Measurements from ENCODE around the gene ABHD8.

DNA sequence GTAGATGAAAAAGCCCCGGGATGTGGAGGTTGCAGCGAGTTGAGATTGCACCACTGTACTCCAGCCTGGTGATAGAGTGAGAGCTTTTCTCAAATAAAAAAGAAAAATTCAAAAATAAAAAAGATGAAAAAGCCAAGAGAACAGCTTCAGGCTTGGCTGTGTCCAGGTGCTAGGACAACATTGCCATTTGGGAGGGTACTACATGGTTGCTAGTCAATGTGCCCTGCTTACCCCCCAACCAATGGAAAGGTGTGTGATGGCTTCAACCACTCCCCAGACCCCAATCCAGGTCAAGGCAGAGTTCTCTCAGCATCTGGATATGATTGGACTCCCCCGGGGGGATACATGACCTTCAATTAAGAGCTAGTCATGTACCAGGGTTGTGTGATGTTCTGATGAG lies 23.8 kb downstream of the ABHD8 start:
- TF ChIP-seq, protein P1, sequence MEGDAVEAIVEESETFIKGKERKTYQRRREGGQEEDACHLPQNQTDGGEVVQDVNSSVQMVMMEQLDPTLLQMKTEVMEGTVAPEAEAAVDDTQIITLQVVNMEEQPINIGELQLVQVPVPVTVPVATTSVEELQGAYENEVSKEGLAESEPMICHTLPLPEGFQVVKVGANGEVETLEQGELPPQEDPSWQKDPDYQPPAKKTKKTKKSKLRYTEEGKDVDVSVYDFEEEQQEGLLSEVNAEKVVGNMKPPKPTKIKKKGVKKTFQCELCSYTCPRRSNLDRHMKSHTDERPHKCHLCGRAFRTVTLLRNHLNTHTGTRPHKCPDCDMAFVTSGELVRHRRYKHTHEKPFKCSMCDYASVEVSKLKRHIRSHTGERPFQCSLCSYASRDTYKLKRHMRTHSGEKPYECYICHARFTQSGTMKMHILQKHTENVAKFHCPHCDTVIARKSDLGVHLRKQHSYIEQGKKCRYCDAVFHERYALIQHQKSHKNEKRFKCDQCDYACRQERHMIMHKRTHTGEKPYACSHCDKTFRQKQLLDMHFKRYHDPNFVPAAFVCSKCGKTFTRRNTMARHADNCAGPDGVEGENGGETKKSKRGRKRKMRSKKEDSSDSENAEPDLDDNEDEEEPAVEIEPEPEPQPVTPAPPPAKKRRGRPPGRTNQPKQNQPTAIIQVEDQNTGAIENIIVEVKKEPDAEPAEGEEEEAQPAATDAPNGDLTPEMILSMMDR (IDR thresholded peaks at IDR 0.05) = no peak
- TF ChIP-seq POLR2A (IDR thresholded peaks at IDR 0.05) (no peak), EP300 (IDR thresholded peaks at IDR 0.05) (no peak)

Data from suprapubic skin (tissue), 3 donors.